ENCODE data around the gene RASGRF1. TPM values are rescaled to one million over a fixed set of nuclear protein-coding genes. Genes with fewer than 3 reads are reported as not detected.

RASGRF1 gene
- total and polyA plus RNA-seq, 2 experiments from 2014 or later, result 0.05 to 0.24 TPM

- Histone ChIP-seq H3F3A (replicated peaks; ENCODE audit: low read depth) (no peaks in the 10 kb centered on the region), H3K36me3 (ENCODE audit: insufficient read depth) (no peaks in the 10 kb centered on the region), H3K4me1 (ENCODE audit: insufficient read depth) (no peaks in the 10 kb centered on the region), H3K79me2 (replicated peaks; ENCODE audit: insufficient read depth) (no peaks in the 10 kb centered on the region), H3K9me2 (ENCODE audit: insufficient read depth) (peaks cover 9% of the 10 kb centered on the region; the same call in 1 of the 2 replicates), H2AFZ (peak overlapping the region; percentile 93), H4K20me1 (replicated peaks; ENCODE audit: insufficient read depth) (no peaks in the 10 kb centered on the region), H3K4me3 (no peak overlapping the region), H3K27ac (ENCODE audit: low read depth) (no peak overlapping the region), H3K27me3 (ENCODE audit: insufficient read depth) (no peaks in the 10 kb centered on the region), H3K4me2 (peak overlapping the region; percentile 51; the same call in 1 of the 2 replicates)
- Mint-ChIP-seq H3K36me3 (ENCODE audit: low read depth) (peaks cover 6% of the 10 kb centered on the region; the same call in 2 of the 3 replicates), H3K9me3 (peaks cover 8% of the 10 kb centered on the region), H3K27me3 (ENCODE audit: insufficient read depth, low read depth, poor library complexity) (peaks cover 10% of the 10 kb centered on the region), H3K27ac (no peak overlapping the region), H3K4me1 (peaks cover 15% of the 10 kb centered on the region; the same call in 2 of the 3 replicates), H3K4me3 (no peak overlapping the region)
- ATAC-seq (peak; percentile 60), DNase-seq (ENCODE audit: low spot score) (peak; percentile 41)
- TF ChIP-seq ZNF331 (CRISPR knock-in tag; IDR thresholded peaks at IDR 0.05; ENCODE audit: low read depth) (no peak), EZH2phosphoT487 (IDR thresholded peaks at IDR 0.05; ENCODE audit: unreplicated experiment) (no peak), EZH2 (IDR thresholded peaks at IDR 0.05; ENCODE audit: low read depth, unreplicated experiment) (no peak), ZNF462 (CRISPR knock-in tag; IDR thresholded peaks at IDR 0.05) (no peak), ETS1 (IDR thresholded peaks at IDR 0.05) (no peak), CREB1 (CRISPR knock-in tag; IDR thresholded peaks at IDR 0.05; ENCODE audit: low read depth) (no peak), POLR2AphosphoS5 (IDR thresholded peaks at IDR 0.05; ENCODE audit: low read depth) (no peak), STAT1 (IDR thresholded peaks at IDR 0.05; ENCODE audit: unreplicated experiment) (no peak), ZNF114 (CRISPR knock-in tag; IDR thresholded peaks at IDR 0.05) (no peak), JUNB (IDR thresholded peaks at IDR 0.05; ENCODE audit: unreplicated experiment) (no peak)
- TF ChIP-seq, protein P1, sequence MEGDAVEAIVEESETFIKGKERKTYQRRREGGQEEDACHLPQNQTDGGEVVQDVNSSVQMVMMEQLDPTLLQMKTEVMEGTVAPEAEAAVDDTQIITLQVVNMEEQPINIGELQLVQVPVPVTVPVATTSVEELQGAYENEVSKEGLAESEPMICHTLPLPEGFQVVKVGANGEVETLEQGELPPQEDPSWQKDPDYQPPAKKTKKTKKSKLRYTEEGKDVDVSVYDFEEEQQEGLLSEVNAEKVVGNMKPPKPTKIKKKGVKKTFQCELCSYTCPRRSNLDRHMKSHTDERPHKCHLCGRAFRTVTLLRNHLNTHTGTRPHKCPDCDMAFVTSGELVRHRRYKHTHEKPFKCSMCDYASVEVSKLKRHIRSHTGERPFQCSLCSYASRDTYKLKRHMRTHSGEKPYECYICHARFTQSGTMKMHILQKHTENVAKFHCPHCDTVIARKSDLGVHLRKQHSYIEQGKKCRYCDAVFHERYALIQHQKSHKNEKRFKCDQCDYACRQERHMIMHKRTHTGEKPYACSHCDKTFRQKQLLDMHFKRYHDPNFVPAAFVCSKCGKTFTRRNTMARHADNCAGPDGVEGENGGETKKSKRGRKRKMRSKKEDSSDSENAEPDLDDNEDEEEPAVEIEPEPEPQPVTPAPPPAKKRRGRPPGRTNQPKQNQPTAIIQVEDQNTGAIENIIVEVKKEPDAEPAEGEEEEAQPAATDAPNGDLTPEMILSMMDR (conservative IDR thresholded peaks at IDR 0.05; ENCODE audit: low read depth in 2 of 2), result no peak
Measured at GRCh38 chr15:79035814-79036213, 54.8 kb downstream of the RASGRF1 start.

Data from GM23338 (cell line).